ENCODE measurements around the gene MPV17.

GRCh38 chr2:27281442-27281841, 41.5 kb downstream of the MPV17 start:
- TF ChIP-seq CTCF (IDR thresholded peaks at IDR 0.05; ENCODE audit: poor library complexity, severe bottlenecking) (no peak), RAD21 (conservative IDR thresholded peaks at IDR 0.05) (no peak), EZH2 (IDR thresholded peaks at IDR 0.05; ENCODE audit: borderline replicate concordance, insufficient read depth, low read length, poor library complexity, severe bottlenecking) (no peak), POLR2AphosphoS5 (IDR thresholded peaks at IDR 0.05) (no peak), EP300 (conservative IDR thresholded peaks at IDR 0.05; ENCODE audit: poor library complexity, severe bottlenecking) (no peak), MXI1 (conservative IDR thresholded peaks at IDR 0.05; ENCODE audit: poor library complexity, severe bottlenecking) (no peak)
